ENCODE measurements around the gene PLCB4. TPM values are rescaled to one million over a fixed set of nuclear protein-coding genes. Genes with fewer than 3 reads are reported as not detected.

PLCB4 gene
- total and polyA plus RNA-seq, 2 experiments from 2014 or later: 31.6 to 39.2 TPM

- peaks cover 8% of the 10 kb centered on the region for H3K4me1 ChIP-seq (ENCODE audit: low read depth)
- DNase-seq (ENCODE audit: low read depth in 1 of 2, low spot score in 1 of 2): no peak
- H3K4me3 ChIP-seq: no peak overlapping the region
- H3K27ac ChIP-seq: no peak overlapping the region
- no peaks in the 10 kb centered on the region for H3K36me3 ChIP-seq
- no peaks in the 10 kb centered on the region for H3K9me3 ChIP-seq (ENCODE audit: low read depth)
- TF ChIP-seq, protein P1, sequence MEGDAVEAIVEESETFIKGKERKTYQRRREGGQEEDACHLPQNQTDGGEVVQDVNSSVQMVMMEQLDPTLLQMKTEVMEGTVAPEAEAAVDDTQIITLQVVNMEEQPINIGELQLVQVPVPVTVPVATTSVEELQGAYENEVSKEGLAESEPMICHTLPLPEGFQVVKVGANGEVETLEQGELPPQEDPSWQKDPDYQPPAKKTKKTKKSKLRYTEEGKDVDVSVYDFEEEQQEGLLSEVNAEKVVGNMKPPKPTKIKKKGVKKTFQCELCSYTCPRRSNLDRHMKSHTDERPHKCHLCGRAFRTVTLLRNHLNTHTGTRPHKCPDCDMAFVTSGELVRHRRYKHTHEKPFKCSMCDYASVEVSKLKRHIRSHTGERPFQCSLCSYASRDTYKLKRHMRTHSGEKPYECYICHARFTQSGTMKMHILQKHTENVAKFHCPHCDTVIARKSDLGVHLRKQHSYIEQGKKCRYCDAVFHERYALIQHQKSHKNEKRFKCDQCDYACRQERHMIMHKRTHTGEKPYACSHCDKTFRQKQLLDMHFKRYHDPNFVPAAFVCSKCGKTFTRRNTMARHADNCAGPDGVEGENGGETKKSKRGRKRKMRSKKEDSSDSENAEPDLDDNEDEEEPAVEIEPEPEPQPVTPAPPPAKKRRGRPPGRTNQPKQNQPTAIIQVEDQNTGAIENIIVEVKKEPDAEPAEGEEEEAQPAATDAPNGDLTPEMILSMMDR (IDR thresholded peaks at IDR 0.05; ENCODE audit: low read depth, low read length): no peak
- H3K27me3 ChIP-seq: no peaks in the 10 kb centered on the region
Measured at GRCh38 chr20:9298906-9299305, 230.0 kb downstream of the PLCB4 start.

- Histone ChIP-seq H3K9me3 (ENCODE audit: low read depth) (no peaks in the 10 kb centered on the region), H3K4me1 (ENCODE audit: low read depth) (peaks cover 8% of the 10 kb centered on the region), H3K27me3 (no peaks in the 10 kb centered on the region), H3K27ac (no peak overlapping the region), H3K4me3 (no peak overlapping the region), H3K36me3 (no peaks in the 10 kb centered on the region)
- DNase-seq (ENCODE audit: low read depth in 1 of 2, low spot score in 1 of 2): no peak
- TF ChIP-seq, protein P1 (IDR thresholded peaks at IDR 0.05; ENCODE audit: low read depth, low read length): no peak
Measured at GRCh38 chr20:9300080-9300479, 231.2 kb downstream of the PLCB4 start.

- Histone ChIP-seq H3K4me1 (ENCODE audit: low read depth) (peaks cover 8% of the 10 kb centered on the region), H3K27ac (no peak overlapping the region)
- TF ChIP-seq, protein P1 (IDR thresholded peaks at IDR 0.05; ENCODE audit: low read depth, low read length): no peak
Measured at GRCh38 chr20:9300534-9300933, 231.6 kb downstream of the PLCB4 start.

DNA sequence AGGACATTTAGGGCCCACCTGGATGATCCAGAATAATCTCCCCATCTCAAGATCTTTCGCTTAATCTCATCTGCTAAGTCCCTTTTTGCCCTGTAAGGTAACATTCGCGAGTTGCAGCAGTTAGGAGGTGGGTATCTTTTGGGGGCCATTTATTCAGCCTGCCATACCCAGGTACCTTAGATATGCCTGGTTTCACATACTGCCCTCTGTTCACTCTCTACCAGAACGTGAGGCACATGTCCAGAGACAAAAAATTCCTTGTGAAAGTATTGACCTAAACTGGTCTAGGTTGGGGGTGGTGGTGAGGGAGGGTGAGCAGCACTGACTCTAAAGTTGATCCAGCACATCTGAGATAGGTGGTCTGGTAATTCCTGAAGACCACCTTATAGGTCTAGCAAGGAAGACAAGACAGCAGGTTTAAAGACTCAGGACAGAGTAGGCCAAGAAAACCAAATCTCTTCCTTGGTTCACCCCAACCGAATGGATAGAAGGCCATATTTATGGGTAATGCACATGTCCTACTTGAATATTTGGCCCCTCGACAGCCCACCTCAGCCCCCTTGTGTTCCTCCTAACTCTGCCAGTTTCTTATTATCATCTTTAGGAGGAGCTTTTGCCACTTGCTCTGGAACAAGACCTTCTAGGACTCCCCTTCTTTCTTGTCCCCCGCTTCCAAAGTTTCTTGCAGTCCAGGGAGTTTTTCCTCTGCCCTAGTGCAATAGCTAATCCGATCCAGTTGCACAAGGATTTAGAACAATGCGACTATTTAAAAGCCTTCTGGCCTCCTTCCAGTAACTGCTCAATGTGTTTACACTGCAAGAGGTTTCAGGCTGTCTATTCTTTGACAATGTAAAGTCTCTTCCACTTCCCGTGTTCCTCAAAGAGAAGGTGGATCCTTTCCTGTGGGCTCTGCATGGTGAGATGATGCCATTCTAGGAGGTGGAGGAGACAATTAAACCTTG, 232.5 kb downstream of the PLCB4 start:
- Histone ChIP-seq H3K9me3 (ENCODE audit: low read depth) (no peaks in the 10 kb centered on the region), H3K4me1 (ENCODE audit: low read depth) (peaks cover 8% of the 10 kb centered on the region), H3K27me3 (no peaks in the 10 kb centered on the region), H3K4me3 (no peak overlapping the region), H3K36me3 (no peaks in the 10 kb centered on the region), H3K27ac (no peak overlapping the region)
- peak in 1 of 2 donors; percentile 94 for DNase-seq (ENCODE audit: low read depth in 1 of 2, low spot score in 1 of 2)
- TF ChIP-seq, protein P1 (IDR thresholded peaks at IDR 0.05; ENCODE audit: low read depth, low read length): no peak

More at GRCh38 chr20:9300534-9300933, 231.6 kb downstream of the PLCB4 start:
- Histone ChIP-seq H3K27me3 (no peaks in the 10 kb centered on the region), H3K4me3 (no peak overlapping the region), H3K9me3 (ENCODE audit: low read depth) (no peaks in the 10 kb centered on the region), H3K36me3 (no peaks in the 10 kb centered on the region)
- DNase-seq (ENCODE audit: low read depth in 1 of 2, low spot score in 1 of 2): no peak

GRCh38 chr20:9302091-9302462, 233.2 kb downstream of the PLCB4 start:
- TF ChIP-seq, protein P1 (IDR thresholded peaks at IDR 0.05; ENCODE audit: low read depth, low read length): no peak
- no peaks in the 10 kb centered on the region for H3K27me3 ChIP-seq
- H3K4me3 ChIP-seq: no peak overlapping the region
- DNase-seq (ENCODE audit: low read depth in 1 of 2, low spot score in 1 of 2): no peak
- H3K4me1 ChIP-seq (ENCODE audit: low read depth): peaks cover 8% of the 10 kb centered on the region
- no peaks in the 10 kb centered on the region for H3K9me3 ChIP-seq (ENCODE audit: low read depth)
- no peak overlapping the region for H3K27ac ChIP-seq
- H3K36me3 ChIP-seq: no peaks in the 10 kb centered on the region

All from cardiac muscle cell (in vitro differentiated cells and primary cell).